HepG2 (cell line): Measurements from ENCODE around the gene NGFR. TPM values are rescaled to one million over a fixed set of nuclear protein-coding genes. Genes with fewer than 3 reads are reported as not detected.

Experiments
- GATAD2A ChIP-seq: IDR thresholded peaks from 2 replicates; pipeline ENCODE4 v1.6.1; 2016
- HNRNPL ChIP-seq: fragments of 200-400 bp; formaldehyde crosslinking; IDR thresholded peaks from 2 replicates; pipeline ENCODE4 v1.6.1; 2017; ENCODE audit warnings: mild to moderate bottlenecking, low read depth, low read length
- KAT2B ChIP-seq: fragments of 150-350 bp; IDR thresholded peaks from 2 replicates; pipeline ENCODE4 v1.6.1; 2014; ENCODE audit warnings: low read depth, low read length, borderline replicate concordance
- POLR2A ChIP-seq, 2 experiments: IDR thresholded peaks; 2 replicates each; pipeline ENCODE4 v1.6.1; 2011; ENCODE audit warnings: low read depth in 2 of 2, low read length in 2 of 2, mild to moderate bottlenecking in 1 of 2, moderate library complexity in 1 of 2; ENCODE audit not compliant: insufficient read depth in 1 of 2
- POLR2AphosphoS5 ChIP-seq: IDR thresholded peaks from 2 replicates; pipeline ENCODE4 v1.6.1; 2012; ENCODE audit warnings: low read depth, low read length
- SP5 ChIP-seq: IDR thresholded peaks from 2 replicates; pipeline ENCODE4 v1.6.1; 2016; ENCODE audit warnings: low read depth, borderline replicate concordance
- ZBTB7A ChIP-seq: sonication (generic); formaldehyde crosslinking; IDR thresholded peaks from 2 replicates; pipeline ENCODE4 v1.8.0; 2022; ENCODE audit warnings: mild to moderate bottlenecking, missing genetic modification reagents
- ZKSCAN5 ChIP-seq: sonication (generic); formaldehyde crosslinking; IDR thresholded peaks from 2 replicates; pipeline ENCODE4 v1.5.1; 2020; ENCODE audit warnings: mild to moderate bottlenecking, missing genetic modification reagents
- ZNF605 ChIP-seq: sonication (generic); formaldehyde crosslinking; IDR thresholded peaks from 2 replicates; pipeline ENCODE4 v1.8.0; 2022; ENCODE audit warnings: mild to moderate bottlenecking, missing genetic modification reagents
- ZNF737 ChIP-seq: sonication (generic); formaldehyde crosslinking; IDR thresholded peaks from 2 replicates; pipeline ENCODE4 v1.5.0; 2020; ENCODE audit warnings: missing genetic modification reagents, mild to moderate bottlenecking, borderline replicate concordance
- polyA plus RNA-seq, 8 experiments: library from polyadenylated mRNA; depleted of rRNA in 3 of 8; stranded (reverse) in 7 of 8; unstranded in 1 of 8; fragments of >200 nt; fragmentation: Illumina TruSeq in 4 of 8; extraction: Trizol in 4 of 8; gene quantifications; 2 replicates each; pipeline versions ENCODE4 v1.2.1 to v1.2.3, GENCODE V29; 2011 to 2016; ENCODE audit warnings: low read depth in 4 of 8, missing spikeins in 1 of 8, mixed read lengths in 1 of 8; ENCODE audit not compliant: insufficient read depth in 1 of 8
- total RNA-seq, 5 experiments: library from RNA; depleted of rRNA; stranded (reverse); fragments of >200 nt; fragmentation: Illumina TruSeq; extraction: Trizol; gene quantifications; 2 replicates each; pipeline ENCODE4 v1.2.3, GENCODE V29; 2016; ENCODE audit warnings: low read depth in 1 of 5
- TF ChIP-seq, protein P1 (sequence below): sonication (generic); formaldehyde crosslinking; IDR thresholded peaks from 2 replicates; pipeline ENCODE4 v1.4.0; 2020; ENCODE audit warnings: missing genetic modification reagents
- TF ChIP-seq, protein P2 (sequence below), 2 experiments: sonication (generic) in 1 of 2; formaldehyde crosslinking in 1 of 2; IDR thresholded peaks; 2 replicates each; pipeline versions ENCODE4 v1.4.0 to v1.6.1; 2018 to 2020; ENCODE audit warnings: missing genetic modification reagents in 2 of 2, borderline replicate concordance in 1 of 2, low read depth in 1 of 2, mild to moderate bottlenecking in 1 of 2, missing biosample characterization in 1 of 2
- TF ChIP-seq, protein P3 (sequence below): sonication (generic); formaldehyde crosslinking; IDR thresholded peaks from 2 replicates; pipeline ENCODE4 v1.5.1; 2020; ENCODE audit warnings: missing genetic modification reagents, mild to moderate bottlenecking, borderline replicate concordance
- TF ChIP-seq, protein P4 (sequence below), 2 experiments: fragments of 450-650 bp in 1 of 2; sonication (generic) in 1 of 2; formaldehyde crosslinking in 1 of 2; IDR thresholded peaks; 2 replicates each; pipeline versions ENCODE4 v1.6.1 to v1.8.0; 2016 to 2022; ENCODE audit warnings: antibody characterized with exemption in 1 of 2, mild to moderate bottlenecking in 1 of 2, missing genetic modification reagents in 1 of 2

The NGFR gene
- total and polyA plus RNA-seq, 2 of the 13 experiments (the other 11 are each of a cell fraction or from before 2014, with no cell fraction given), result 1.1 to 1.8 TPM

DNA sequence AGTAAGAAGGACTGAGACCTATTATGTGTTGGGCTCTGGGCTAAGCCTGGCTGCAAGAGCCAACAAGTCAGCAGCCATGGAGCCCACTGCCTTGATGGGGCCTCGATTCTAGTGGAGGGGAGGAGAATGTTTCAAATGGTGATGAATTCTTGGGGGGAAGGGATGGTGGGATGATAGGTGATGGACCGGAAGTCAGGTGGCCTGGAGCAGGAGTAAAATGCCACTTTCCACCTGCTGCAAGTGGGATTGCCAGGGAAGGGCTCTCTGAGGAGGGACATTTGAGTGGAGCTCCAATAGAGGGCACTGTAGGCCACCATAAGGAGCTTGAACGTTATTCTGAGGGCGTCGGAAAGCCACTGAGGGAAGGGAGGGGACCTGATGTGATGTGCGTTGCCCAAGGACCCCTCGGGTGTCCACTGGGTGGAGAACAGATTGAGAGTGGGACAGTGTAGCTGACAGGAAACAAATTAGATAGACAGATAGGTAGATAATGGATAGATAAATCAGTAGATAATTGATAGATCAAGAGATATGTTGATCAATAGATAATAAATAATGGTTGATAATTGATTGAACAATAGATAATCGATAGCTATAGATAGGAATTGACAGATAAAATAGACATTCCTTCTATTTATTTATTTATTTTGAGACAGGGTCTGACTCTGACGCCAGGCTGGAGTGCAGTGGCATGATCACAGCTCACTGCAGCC, 62.4 kb downstream of the NGFR start (continued):
- TF ChIP-seq, protein P1, sequence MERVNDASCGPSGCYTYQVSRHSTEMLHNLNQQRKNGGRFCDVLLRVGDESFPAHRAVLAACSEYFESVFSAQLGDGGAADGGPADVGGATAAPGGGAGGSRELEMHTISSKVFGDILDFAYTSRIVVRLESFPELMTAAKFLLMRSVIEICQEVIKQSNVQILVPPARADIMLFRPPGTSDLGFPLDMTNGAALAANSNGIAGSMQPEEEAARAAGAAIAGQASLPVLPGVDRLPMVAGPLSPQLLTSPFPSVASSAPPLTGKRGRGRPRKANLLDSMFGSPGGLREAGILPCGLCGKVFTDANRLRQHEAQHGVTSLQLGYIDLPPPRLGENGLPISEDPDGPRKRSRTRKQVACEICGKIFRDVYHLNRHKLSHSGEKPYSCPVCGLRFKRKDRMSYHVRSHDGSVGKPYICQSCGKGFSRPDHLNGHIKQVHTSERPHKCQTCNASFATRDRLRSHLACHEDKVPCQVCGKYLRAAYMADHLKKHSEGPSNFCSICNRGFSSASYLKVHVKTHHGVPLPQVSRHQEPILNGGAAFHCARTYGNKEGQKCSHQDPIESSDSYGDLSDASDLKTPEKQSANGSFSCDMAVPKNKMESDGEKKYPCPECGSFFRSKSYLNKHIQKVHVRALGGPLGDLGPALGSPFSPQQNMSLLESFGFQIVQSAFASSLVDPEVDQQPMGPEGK, result no peak
- no peak for TF ChIP-seq ZBTB7A (CRISPR knock-in tag)
- no peak for TF ChIP-seq POLR2A (IDR thresholded peaks at IDR 0.05; ENCODE audit: insufficient read depth in 1 of 2, low read depth in 2 of 2, low read length in 2 of 2)
- no peak for TF ChIP-seq POLR2AphosphoS5
- TF ChIP-seq, protein P2, sequence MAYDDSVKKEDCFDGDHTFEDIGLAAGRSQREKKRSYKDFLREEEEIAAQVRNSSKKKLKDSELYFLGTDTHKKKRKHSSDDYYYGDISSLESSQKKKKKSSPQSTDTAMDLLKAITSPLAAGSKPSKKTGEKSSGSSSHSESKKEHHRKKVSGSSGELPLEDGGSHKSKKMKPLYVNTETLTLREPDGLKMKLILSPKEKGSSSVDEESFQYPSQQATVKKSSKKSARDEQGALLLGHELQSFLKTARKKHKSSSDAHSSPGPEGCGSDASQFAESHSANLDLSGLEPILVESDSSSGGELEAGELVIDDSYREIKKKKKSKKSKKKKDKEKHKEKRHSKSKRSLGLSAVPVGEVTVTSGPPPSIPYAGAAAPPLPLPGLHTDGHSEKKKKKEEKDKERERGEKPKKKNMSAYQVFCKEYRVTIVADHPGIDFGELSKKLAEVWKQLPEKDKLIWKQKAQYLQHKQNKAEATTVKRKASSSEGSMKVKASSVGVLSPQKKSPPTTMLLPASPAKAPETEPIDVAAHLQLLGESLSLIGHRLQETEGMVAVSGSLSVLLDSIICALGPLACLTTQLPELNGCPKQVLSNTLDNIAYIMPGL (CRISPR knock-in tag; IDR thresholded peaks at IDR 0.05; ENCODE audit: borderline replicate concordance in 1 of 2, low read depth in 1 of 2), result peak; percentile 33 to 48; a peak in 1 of 4 replicates
- TF ChIP-seq, protein P3, sequence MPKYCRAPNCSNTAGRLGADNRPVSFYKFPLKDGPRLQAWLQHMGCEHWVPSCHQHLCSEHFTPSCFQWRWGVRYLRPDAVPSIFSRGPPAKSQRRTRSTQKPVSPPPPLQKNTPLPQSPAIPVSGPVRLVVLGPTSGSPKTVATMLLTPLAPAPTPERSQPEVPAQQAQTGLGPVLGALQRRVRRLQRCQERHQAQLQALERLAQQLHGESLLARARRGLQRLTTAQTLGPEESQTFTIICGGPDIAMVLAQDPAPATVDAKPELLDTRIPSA (CRISPR knock-in tag), result no peak
- 0 out of 2 replicates have a peak, but pooled peaks have one; percentile 19 for TF ChIP-seq GATAD2A
- TF ChIP-seq, protein P4, sequence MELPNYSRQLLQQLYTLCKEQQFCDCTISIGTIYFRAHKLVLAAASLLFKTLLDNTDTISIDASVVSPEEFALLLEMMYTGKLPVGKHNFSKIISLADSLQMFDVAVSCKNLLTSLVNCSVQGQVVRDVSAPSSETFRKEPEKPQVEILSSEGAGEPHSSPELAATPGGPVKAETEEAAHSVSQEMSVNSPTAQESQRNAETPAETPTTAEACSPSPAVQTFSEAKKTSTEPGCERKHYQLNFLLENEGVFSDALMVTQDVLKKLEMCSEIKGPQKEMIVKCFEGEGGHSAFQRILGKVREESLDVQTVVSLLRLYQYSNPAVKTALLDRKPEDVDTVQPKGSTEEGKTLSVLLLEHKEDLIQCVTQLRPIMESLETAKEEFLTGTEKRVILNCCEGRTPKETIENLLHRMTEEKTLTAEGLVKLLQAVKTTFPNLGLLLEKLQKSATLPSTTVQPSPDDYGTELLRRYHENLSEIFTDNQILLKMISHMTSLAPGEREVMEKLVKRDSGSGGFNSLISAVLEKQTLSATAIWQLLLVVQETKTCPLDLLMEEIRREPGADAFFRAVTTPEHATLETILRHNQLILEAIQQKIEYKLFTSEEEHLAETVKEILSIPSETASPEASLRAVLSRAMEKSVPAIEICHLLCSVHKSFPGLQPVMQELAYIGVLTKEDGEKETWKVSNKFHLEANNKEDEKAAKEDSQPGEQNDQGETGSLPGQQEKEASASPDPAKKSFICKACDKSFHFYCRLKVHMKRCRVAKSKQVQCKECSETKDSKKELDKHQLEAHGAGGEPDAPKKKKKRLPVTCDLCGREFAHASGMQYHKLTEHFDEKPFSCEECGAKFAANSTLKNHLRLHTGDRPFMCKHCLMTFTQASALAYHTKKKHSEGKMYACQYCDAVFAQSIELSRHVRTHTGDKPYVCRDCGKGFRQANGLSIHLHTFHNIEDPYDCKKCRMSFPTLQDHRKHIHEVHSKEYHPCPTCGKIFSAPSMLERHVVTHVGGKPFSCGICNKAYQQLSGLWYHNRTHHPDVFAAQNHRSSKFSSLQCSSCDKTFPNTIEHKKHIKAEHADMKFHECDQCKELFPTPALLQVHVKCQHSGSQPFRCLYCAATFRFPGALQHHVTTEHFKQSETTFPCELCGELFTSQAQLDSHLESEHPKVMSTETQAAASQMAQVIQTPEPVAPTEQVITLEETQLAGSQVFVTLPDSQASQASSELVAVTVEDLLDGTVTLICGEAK (IDR thresholded peaks at IDR 0.05), result no peak
- TF ChIP-seq, protein P4 (CRISPR knock-in tag; IDR thresholded peaks at IDR 0.05), result no peak
- TF ChIP-seq KAT2B, result no peak
- no peak for TF ChIP-seq ZKSCAN5 (CRISPR knock-in tag)
- 0 out of 2 replicates have a peak, but pooled peaks have one; percentile 6 for TF ChIP-seq SP5
- TF ChIP-seq ZNF737, result no peak
- TF ChIP-seq HNRNPL, result no peak
- TF ChIP-seq ZNF605, result no peak
